CD4-positive, CD25-positive, alpha-beta regulatory T cell (primary cell): ENCODE results near the gene SLC9A9. TPM values are rescaled to one million over a fixed set of nuclear protein-coding genes. Genes with fewer than 3 reads are reported as not detected.

Source experiments
- ATAC-seq, 2 donors: fragments of 150-1000 bp; cut with Tn5 transposase; one replicate each; pipeline ENCODE4 v1.10.0; 2021; ENCODE audit warnings: low read depth in 2 of 2, moderate number of reproducible peaks in 2 of 2, moderate library complexity in 1 of 2
- DNase-seq, 3 donors: peaks; one replicate each; pipeline versions ENCODE4 v3.0.0 to v3.0.0-alpha.2; 2012 to 2022; ENCODE audit warnings: mixed read lengths in 1 of 3
- H3K27ac ChIP-seq: one replicate; pipeline ENCODE4 v1.7.0; 2013; ENCODE audit warnings: mild to moderate bottlenecking, low read length; ENCODE audit not compliant: insufficient read depth, poor library complexity, severe bottlenecking
- H3K27me3 ChIP-seq: one replicate; pipeline ENCODE4 v1.7.0; 2013; ENCODE audit warnings: low read length; ENCODE audit not compliant: control insufficient read depth, insufficient read depth
- H3K36me3 ChIP-seq: one replicate; pipeline ENCODE4 v1.7.0; 2013; ENCODE audit warnings: mild to moderate bottlenecking, low read length, moderate library complexity; ENCODE audit not compliant: control insufficient read depth, insufficient read depth
- H3K4me1 ChIP-seq: 2 replicates; pipeline ENCODE4 v1.7.0; 2013; ENCODE audit warnings: mild to moderate bottlenecking, low read length; ENCODE audit not compliant: insufficient read depth, control insufficient read depth, poor library complexity, severe bottlenecking
- H3K4me3 ChIP-seq: one replicate; pipeline ENCODE4 v1.7.0; 2013; ENCODE audit warnings: low read depth, mild to moderate bottlenecking, low read length, moderate library complexity
- H3K9me3 ChIP-seq, 2 experiments: 1 replicate in 1 of 2; 2 replicates in 1 of 2; pipeline ENCODE4 v1.7.0; 2013; ENCODE audit warnings: low read length in 2 of 2, mild to moderate bottlenecking in 1 of 2, moderate library complexity in 1 of 2; ENCODE audit not compliant: control insufficient read depth in 2 of 2
- H3K27ac Mint-ChIP-seq, 3 donors: one replicate each; pipeline ENCODE4 v1.8.0; 2020 to 2022; ENCODE audit warnings: mild to moderate bottlenecking in 3 of 3, mixed read lengths in 3 of 3, moderate library complexity in 2 of 3
- H3K27me3 Mint-ChIP-seq: one replicate; pipeline ENCODE4 v1.8.0; 2022; ENCODE audit warnings: mild to moderate bottlenecking, mixed read lengths
- H3K36me3 Mint-ChIP-seq: one replicate; pipeline ENCODE4 v1.8.0; 2020; ENCODE audit warnings: mixed read lengths
- H3K4me1 Mint-ChIP-seq, 4 donors: one replicate each; pipeline ENCODE4 v1.8.0; 2020 to 2022; ENCODE audit warnings: mixed read lengths in 4 of 4, mild to moderate bottlenecking in 1 of 4
- H3K4me3 Mint-ChIP-seq, 4 donors: one replicate each; pipeline ENCODE4 v1.8.0; 2020 to 2022; ENCODE audit warnings: mild to moderate bottlenecking in 4 of 4, mixed read lengths in 4 of 4, moderate library complexity in 3 of 4
- H3K9me3 Mint-ChIP-seq, 7 donors: one replicate each; pipeline ENCODE4 v1.8.0; 2020 to 2022; ENCODE audit warnings: mixed read lengths in 7 of 7, mild to moderate bottlenecking in 3 of 7, moderate library complexity in 2 of 7
- polyA plus RNA-seq, 4 donors: library from polyadenylated mRNA; unstranded; fragments of 300-500 nt; fragmentation: Illumina TruSeq; gene quantifications; one replicate each; pipeline ENCODE4 v1.2.3, GENCODE V29; 2021
- total RNA-seq: library from RNA; stranded (reverse); gene quantifications from one replicate; pipeline ENCODE4 v1.2.3, GENCODE V29; 2022

The SLC9A9 gene
- total and polyA plus RNA-seq, 5 donors from 2014 or later = 31.7 to 49.3 (median 46.4) TPM

DNA sequence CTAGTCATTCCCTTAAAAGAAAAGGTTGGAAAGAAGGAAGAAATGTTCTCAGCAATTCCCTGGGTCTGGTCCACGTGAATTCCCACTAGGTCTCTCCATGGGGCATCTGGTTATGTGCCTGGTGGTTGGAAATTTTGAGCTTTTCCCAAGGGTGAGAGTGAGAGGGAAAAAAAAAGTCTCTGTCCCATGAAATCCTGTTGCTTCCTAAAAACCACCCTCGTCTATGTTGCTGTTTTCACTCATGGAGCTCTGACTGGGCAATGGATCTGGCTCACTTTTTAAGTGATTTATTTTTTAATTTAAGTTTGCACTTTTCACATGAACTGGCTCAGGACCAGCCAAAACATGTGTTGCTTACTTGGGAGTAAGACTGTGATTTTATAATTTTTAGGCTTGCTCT lies 538.6 kb downstream of the SLC9A9 start:
- no peaks in the 10 kb centered on the region for H3K36me3 Mint-ChIP-seq
- H3K9me3 Mint-ChIP-seq = no peaks in the 10 kb centered on the region

GRCh38 chr3:143307613-143308183 lies 540.6 kb downstream of the SLC9A9 start:
- no peaks in the 10 kb centered on the region for H3K4me1 ChIP-seq
- H3K27me3 ChIP-seq = no peaks in the 10 kb centered on the region
- H3K9me3 Mint-ChIP-seq = no peaks in the 10 kb centered on the region
- H3K27ac ChIP-seq = no peak overlapping the region
- H3K36me3 Mint-ChIP-seq = no peaks in the 10 kb centered on the region
- no peaks in the 10 kb centered on the region for H3K36me3 ChIP-seq
- ATAC-seq (no peak), DNase-seq (no peak)
- no peak overlapping the region for H3K4me3 Mint-ChIP-seq
- H3K9me3 ChIP-seq = no peaks in the 10 kb centered on the region
- no peaks in the 10 kb centered on the region for H3K27me3 Mint-ChIP-seq
- H3K27ac Mint-ChIP-seq = no peak overlapping the region
- no peak overlapping the region for H3K4me3 ChIP-seq
- H3K4me1 Mint-ChIP-seq = peaks cover 0 to 5% (median 1%) of the 10 kb centered on the region in 4 donors

More for the DNA sequence above, 538.6 kb downstream of the SLC9A9 start:
- H3K4me1 Mint-ChIP-seq = peaks cover 0 to 3% (median under 1%) of the 10 kb centered on the region in 4 donors
- H3K27ac ChIP-seq = no peak overlapping the region
- no peak for DNase-seq
- H3K4me3 ChIP-seq = no peak overlapping the region
- ATAC-seq = no peak
- H3K9me3 ChIP-seq = no peaks in the 10 kb centered on the region
- no peaks in the 10 kb centered on the region for H3K27me3 ChIP-seq
- no peaks in the 10 kb centered on the region for H3K4me1 ChIP-seq
- no peak overlapping the region for H3K4me3 Mint-ChIP-seq
- no peak overlapping the region for H3K27ac Mint-ChIP-seq
- no peaks in the 10 kb centered on the region for H3K36me3 ChIP-seq
- H3K27me3 Mint-ChIP-seq = no peaks in the 10 kb centered on the region

GRCh38 chr3:143306407-143306806 lies 541.9 kb downstream of the SLC9A9 start:
- ATAC-seq (no peak), DNase-seq (no peak)
- Histone ChIP-seq H3K4me3 (no peak overlapping the region), H3K27ac (no peak overlapping the region), H3K27me3 (no peaks in the 10 kb centered on the region), H3K36me3 (no peaks in the 10 kb centered on the region), H3K9me3 (no peaks in the 10 kb centered on the region), H3K4me1 (no peaks in the 10 kb centered on the region)
- H3K9me3 Mint-ChIP-seq = no peaks in the 10 kb centered on the region
- peaks cover 3% of the 10 kb centered on the region for H3K36me3 Mint-ChIP-seq
- H3K4me1 Mint-ChIP-seq = peaks cover 0 to 8% (median 1%) of the 10 kb centered on the region in 4 donors
- H3K27ac Mint-ChIP-seq = no peak overlapping the region
- H3K4me3 Mint-ChIP-seq = no peak overlapping the region
- H3K27me3 Mint-ChIP-seq = no peaks in the 10 kb centered on the region

- Histone ChIP-seq H3K4me3 (no peak overlapping the region), H3K36me3 (no peaks in the 10 kb centered on the region), H3K4me1 (no peaks in the 10 kb centered on the region), H3K9me3 (no peaks in the 10 kb centered on the region), H3K27me3 (no peaks in the 10 kb centered on the region), H3K27ac (no peak overlapping the region)
- DNase-seq = no peak
- H3K27me3 Mint-ChIP-seq = no peaks in the 10 kb centered on the region
- no peak for ATAC-seq
- H3K4me3 Mint-ChIP-seq = no peak overlapping the region
- peaks cover 0 to 21% (median 5%) of the 10 kb centered on the region in 4 donors for H3K4me1 Mint-ChIP-seq
- no peak overlapping the region for H3K27ac Mint-ChIP-seq
- peaks cover 3% of the 10 kb centered on the region for H3K36me3 Mint-ChIP-seq
- H3K9me3 Mint-ChIP-seq = no peaks in the 10 kb centered on the region
Observed at GRCh38 chr3:143302638-143303171, 545.6 kb downstream of the SLC9A9 start.

GRCh38 chr3:143301031-143301901 lies 547.0 kb downstream of the SLC9A9 start:
- Mint-ChIP-seq H3K36me3 (peaks cover 3% of the 10 kb centered on the region), H3K27me3 (no peaks in the 10 kb centered on the region), H3K4me3 (no peak overlapping the region), H3K27ac (no peak overlapping the region), H3K9me3 (no peaks in the 10 kb centered on the region), H3K4me1 (peaks cover 0 to 21% (median 6%) of the 10 kb centered on the region in 4 donors)
- Histone ChIP-seq H3K27ac (no peak overlapping the region), H3K9me3 (no peaks in the 10 kb centered on the region), H3K4me1 (no peaks in the 10 kb centered on the region), H3K36me3 (no peaks in the 10 kb centered on the region), H3K4me3 (no peak overlapping the region), H3K27me3 (no peaks in the 10 kb centered on the region)
- ATAC-seq (no peak), DNase-seq (no peak)

DNA sequence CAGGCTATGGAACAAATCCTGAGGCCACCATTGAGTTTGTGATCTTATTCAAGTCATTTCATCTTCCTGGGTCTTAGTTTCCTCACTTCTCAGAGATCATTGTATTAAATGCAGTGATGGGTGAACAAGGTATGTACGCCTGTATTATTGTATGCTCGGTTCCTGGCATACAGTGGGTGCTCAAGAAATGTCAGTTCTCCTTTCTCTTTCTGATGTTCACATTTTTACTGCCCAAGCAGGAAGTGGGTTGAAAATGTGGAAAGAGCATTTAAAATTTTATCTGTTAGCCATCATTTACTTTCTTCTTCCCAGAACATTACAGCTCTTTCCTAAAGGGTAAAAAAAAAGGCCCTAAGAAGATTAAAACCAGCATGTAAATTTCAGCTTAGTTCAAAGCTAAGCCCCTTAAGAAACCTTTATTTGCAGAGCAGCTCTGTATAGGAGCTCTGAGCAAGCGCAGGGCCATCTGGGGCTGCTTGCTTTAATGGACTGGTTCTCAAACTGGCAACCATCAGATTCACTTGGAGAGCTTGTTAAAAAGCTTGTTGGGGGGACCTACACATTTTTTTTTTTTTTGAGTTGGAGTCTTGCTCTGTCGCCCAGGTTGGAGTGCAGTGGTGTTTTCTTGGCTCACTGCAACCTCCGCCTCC lies 549.3 kb downstream of the SLC9A9 start:
- Mint-ChIP-seq H3K4me1 (peaks cover 4 to 30% (median 22%) of the 10 kb centered on the region in 4 donors), H3K27me3 (no peaks in the 10 kb centered on the region), H3K27ac (no peak overlapping the region), H3K36me3 (peaks cover 3% of the 10 kb centered on the region), H3K4me3 (no peak overlapping the region), H3K9me3 (no peaks in the 10 kb centered on the region)
- H3K4me3 ChIP-seq = no peak overlapping the region
- H3K27ac ChIP-seq = no peak overlapping the region
- ATAC-seq = no peak
- H3K9me3 ChIP-seq = no peaks in the 10 kb centered on the region
- H3K36me3 ChIP-seq = no peaks in the 10 kb centered on the region
- peaks cover 9% of the 10 kb centered on the region for H3K4me1 ChIP-seq
- peak in 1 of 3 donors; percentile 17 for DNase-seq
- no peaks in the 10 kb centered on the region for H3K27me3 ChIP-seq

DNA sequence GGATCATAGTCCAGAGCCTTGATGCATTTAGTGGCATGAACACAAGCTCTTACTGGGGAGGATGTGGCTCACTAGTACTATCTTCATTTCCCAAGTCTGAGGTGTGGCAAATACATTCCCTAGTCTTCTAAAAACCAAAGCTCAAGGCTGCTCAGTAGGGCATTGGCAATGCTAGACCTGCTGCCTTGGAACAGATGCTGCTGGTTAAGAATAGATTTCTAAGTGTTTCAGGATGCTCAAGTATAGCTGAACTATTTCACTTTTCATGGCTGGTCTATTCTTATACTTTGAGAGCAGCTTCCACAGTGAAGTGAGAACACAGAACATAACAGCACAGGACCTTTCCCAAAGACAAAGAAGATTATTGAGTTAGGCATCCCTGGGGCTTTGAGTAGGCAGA lies 549.9 kb downstream of the SLC9A9 start:
- no peak overlapping the region for H3K4me3 Mint-ChIP-seq
- DNase-seq = no peak
- no peaks in the 10 kb centered on the region for H3K27me3 ChIP-seq
- H3K4me1 ChIP-seq = peaks cover 9% of the 10 kb centered on the region
- peaks cover 4 to 32% (median 23%) of the 10 kb centered on the region in 4 donors for H3K4me1 Mint-ChIP-seq
- peaks cover 3% of the 10 kb centered on the region for H3K36me3 Mint-ChIP-seq
- no peaks in the 10 kb centered on the region for H3K9me3 ChIP-seq
- no peak for ATAC-seq
- no peak overlapping the region for H3K4me3 ChIP-seq
- H3K27ac ChIP-seq = no peak overlapping the region
- no peaks in the 10 kb centered on the region for H3K27me3 Mint-ChIP-seq
- no peaks in the 10 kb centered on the region for H3K36me3 ChIP-seq
- H3K9me3 Mint-ChIP-seq = no peaks in the 10 kb centered on the region
- no peak overlapping the region for H3K27ac Mint-ChIP-seq
